HG03045 (cell line): Measurements from ENCODE around the gene TPM2.
A peak's percentile ranks its signal among the peaks of the same experiment; 100 is the strongest.

ENCODE experiments used
- ATAC-seq: cut with Tn5 transposase; IDR thresholded peaks from one replicate; pipeline ENCODE4 v1.9.1; 2021; ENCODE audit warnings: mild to moderate bottlenecking, moderate library complexity; ENCODE audit not compliant: unreplicated experiment

TPM2 gene

DNA sequence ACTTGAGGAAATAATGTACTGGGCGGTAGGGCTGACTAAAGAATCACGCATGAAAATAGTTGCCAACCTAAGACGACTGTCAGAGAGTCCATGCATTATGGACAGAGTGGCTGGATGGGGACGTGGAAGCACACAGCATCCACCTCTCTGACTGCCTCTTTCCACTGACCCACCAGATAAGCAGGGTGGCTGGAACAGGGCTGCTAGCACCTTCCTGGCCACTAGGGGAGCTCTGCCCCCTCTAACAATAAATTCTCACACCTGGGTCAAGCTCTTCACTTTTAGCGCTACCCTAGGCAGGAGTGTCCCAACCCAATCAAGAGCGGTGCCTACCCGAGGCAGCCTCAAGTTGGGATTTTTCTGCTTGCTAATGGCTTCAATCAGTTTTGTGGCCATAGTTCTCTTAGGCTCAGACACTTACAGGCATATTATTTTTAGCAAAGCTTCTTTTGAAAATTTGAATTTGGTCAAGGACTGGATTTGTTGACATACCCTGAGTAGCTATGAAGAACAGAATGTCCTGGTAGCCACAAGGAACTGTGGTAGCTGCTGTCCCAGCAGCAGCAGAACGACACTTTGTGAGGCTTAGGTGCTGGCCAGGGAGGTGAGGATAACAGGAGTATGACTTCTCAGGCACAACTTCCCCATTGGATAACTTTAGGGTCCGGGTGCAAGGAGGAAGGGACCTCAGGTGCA, 6.9 kb upstream of the TPM2 start:
- ATAC-seq: peak; percentile 82

DNA sequence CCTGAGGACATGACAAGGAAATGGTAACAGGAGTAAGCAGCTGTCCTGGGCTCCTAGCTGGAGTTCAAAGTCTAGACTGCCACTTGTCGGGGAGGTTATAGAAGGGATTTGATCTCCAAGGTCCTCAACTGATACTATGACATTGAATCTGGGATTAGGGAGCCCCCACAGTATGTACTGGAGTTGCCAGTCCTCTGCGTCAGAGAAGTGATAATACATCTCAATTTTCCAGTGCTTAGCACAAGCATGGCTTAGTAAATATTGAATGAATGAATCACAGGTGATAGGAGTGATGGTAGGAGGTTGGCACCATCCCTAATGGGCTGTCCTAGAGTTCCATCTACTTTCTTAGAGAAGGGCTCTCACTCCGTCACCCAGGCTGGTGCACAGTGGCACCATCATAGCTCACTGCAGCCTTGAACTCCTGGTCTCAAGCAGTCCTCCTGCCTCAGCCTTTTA, 6.2 kb upstream of the TPM2 start:
- no peak for ATAC-seq

DNA sequence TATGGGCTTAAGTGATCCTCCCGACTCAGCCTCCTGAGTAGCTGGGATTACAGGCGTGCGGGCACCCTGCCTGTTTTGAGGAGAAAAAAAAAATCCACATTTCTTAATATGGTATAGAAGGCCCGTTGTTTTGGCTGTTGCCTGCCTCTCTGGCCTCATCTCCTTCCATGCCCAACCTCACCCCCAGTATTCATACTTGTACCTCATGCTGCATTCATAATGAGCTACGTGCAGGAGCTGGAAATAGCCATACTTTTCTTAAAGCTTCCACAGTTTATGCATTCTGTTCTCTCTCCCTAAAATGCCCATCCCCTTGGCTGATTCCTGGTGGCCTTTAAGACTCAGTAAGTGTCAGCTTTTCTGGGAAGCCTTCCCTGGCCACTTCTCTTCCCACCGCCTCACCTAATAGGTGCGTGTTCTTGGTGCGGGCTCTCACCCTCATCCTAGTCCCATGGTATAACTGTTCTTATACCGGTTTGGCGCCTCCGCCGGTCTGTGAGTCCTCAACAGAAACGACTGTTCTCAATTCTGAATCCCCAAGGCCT, 2.1 kb upstream of the TPM2 start:
- ATAC-seq: no peak

- ATAC-seq: no peak
Observed at GRCh38 chr9:35691334-35691650, 1.6 kb upstream of the TPM2 start.

DNA sequence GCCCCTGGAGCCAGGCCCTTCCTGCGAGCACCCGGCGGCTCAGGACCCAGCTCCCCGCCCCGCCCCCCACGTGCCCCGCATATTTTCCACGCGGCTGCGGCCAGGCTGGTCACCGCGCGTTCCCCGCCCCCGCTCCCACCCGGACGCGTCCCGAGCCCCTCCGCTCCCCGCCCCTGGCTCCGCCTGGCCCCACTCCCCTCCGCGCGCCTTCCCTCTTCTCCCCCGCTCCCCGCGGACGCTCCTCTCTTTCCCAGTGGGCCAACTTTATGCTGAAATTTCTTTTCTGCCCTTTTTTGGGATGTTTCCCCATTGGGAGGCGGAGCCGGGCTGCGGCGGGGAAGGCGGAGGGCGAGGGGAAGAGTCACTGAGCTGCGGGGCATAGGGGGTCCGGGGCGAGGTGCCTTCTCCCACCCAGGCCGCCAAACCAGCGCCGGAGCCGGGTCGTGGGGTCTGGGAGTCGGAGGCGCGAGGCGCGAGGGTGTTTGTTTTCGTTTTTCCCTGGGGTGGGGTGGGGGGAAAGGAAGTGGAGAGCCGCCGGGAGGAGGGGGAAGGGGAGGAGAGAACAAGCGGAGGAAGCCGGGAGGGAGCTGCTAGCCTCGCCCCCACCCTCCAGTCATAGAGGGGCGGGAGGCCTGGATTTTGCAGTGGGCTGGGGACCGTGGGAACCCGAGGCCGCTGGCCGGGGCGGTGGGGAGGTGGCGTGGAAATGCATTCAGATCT, 1.0 kb upstream of the TPM2 start:
- ATAC-seq: no peak

DNA sequence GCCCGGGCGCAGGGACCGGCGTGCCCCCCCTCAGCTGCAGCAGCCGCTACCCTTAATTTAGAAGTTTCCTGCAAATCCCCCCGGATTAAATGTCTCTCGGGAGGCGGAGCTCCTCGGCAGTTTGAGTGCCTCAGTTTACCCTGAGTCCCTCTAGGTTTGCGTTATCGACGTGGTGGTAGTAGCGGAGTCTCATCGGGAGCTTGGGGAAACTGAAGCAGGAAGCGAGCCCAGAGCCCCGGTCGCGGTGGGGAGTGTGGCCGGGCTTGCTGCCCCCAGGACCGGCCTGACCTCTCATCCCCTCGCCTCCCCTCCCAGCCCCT, 529 bp upstream of the TPM2 start:
- no peak for ATAC-seq

- ATAC-seq: no peak
Observed at GRCh38 chr9:35688558-35689541, 875 bp downstream of the TPM2 start.

DNA sequence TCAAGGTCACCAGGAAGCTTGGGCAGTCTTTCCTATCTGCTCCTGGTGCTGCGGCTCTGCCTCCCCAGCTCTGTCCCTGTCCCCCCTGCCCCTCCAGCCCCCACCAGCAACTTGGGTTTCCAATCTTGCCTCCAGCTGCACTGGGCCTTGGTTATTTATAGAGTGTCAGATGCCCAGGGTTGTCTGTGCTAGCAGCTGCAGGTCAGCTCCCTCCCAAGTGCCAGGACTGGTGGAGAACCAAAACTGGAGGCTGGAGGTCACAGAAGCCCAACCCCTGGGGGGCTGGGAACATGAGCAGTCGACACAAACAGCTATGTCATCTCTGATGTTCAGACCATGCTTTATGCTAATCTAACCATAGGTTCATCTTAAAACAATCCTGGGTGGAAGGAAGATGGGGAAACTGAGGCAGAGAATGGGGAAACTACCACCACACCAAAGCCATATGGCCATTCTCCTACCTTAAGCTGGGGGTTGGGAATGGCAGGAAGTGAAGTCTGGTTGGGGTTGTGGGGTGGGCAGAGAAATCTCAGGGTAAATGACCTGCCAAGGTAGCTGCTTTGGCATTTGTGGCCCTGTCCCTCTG, 1.7 kb downstream of the TPM2 start:
- ATAC-seq: no peak

DNA sequence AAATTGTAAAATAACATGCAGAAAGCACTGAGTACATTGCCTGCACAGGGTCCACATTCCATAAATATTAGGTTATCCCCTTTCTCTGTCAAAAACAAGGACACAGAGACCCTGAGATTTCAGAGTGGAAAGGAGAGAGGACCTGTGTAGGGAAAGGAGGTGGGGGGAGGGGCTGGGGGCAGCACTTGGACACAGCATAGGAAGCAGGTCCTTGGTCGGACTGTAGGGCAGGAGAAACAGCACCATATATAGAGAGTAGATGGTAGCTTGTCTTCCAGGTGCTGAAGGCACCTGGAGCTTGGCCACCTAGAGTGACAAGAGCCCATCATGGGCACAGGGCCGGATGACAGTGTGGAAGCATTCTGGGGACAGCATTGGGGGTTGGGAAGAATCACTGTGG, 2.4 kb downstream of the TPM2 start:
- ATAC-seq: no peak

- ATAC-seq: no peak
Observed at GRCh38 chr9:35686222-35687203, 3.2 kb downstream of the TPM2 start.

GRCh38 chr9:35685506-35685905, 4.2 kb downstream of the TPM2 start:
- ATAC-seq: no peak

DNA sequence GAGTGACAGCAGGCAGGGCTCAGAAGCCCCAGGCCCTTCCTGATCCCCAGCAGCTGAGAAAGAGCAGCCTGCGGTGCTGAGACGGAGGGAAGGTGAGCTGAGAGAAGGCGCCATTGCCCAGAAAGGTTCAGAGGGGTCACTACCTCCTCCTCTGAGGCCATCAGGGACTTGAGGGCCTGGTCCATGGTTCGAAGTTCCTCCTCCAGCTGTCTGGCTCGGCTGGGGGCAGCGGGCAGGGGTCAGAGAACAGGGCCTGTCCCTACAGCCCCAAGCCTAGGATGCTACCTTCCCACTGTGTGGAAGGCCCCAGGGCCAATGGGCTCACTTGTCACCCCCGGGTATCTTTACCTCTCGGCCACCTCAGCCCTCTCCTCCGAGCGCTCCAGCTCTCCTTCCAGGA, 4.8 kb downstream of the TPM2 start:
- ATAC-seq: no peak

DNA sequence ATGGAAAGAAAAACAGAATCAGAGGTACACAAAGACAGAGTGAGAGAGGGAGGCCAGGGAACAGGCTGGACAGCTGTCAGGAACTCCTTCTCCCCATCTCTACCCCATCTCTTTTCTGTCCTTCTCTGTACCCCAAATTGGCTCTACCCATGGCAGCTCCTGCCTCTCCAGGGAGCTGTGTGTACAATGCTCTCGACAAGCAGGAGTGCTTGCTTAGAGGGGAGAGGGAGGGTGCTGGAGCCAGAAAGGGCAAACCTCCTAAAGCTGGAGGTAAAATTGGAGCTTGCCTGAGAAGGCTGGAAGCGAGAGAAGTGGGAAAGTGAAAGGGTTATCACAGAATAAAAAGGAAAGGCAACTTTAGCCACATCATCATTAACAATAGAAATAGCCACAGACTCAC, 6.4 kb downstream of the TPM2 start:
- no peak for ATAC-seq

DNA sequence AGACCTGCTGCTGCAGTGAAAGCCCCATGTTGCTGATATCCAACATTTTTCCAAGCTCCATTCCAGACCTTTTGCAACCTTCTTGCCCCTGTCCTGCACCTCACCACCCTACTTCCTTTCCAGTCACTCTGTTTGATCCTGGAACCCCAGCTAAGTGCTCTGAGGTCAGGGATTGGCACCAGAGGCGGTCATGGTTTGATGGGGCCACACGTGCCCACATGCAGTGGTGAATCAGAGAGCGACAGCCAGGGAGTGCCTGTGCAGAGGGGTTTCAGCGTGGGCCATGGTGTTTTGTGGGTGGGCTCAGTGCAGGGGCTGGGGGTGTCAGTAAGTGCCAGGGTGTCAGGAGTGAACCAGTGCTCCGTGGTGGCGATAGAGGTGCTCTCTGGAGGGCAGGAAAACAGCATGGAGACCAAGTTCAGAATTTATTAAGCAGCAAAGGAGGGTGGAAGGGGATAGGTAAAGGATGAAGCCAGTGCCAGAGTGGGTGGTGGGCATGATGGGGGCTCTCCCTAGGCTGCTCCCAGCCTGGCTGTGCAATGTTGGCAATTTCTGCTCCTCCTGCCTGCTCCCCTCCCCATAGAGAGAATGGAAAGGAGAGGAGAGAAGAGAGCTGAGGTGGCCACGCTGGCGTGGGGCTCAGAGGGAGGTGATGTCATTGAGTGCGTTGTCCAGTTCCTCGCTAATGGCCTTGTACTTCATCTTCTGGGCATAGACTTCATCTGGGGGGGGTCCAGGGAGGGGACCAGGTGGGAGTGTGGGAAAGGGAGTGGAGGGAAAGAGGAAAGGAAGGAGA, 7.0 kb downstream of the TPM2 start:
- ATAC-seq: no peak

GRCh38 chr9:35682051-35682450, 7.7 kb downstream of the TPM2 start:
- ATAC-seq: no peak

DNA sequence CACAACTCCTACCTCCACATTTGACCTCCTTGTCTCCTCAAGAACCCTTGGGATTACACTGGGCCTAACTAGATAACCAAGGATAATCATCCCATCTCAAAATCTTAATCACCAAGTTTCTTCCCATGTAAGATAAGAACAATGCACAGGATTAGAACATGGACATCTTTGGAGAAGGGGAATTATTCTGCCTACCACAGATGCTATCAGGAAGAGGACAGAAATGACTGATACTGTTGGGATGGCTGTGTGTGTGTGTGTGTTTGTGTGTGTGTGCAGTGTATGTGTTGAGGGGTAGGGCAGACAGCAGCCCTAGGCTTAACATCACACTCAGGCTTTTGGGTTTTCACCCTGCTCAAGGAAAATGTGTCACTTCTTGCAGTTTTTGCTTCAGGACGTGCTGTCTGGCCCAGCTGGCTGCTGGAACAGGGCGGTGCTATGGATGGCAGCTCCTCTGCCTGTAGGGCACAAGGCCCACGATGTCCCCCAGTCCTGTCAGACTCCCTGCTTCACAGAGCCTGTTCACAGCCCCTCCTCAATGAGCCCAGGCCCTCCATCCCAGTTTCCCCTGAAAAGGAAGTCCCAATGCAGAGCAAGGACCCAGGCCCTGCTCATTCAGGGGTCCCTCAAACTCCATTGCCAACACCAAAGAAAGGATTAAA, 8.3 kb downstream of the TPM2 start:
- no peak for ATAC-seq

DNA sequence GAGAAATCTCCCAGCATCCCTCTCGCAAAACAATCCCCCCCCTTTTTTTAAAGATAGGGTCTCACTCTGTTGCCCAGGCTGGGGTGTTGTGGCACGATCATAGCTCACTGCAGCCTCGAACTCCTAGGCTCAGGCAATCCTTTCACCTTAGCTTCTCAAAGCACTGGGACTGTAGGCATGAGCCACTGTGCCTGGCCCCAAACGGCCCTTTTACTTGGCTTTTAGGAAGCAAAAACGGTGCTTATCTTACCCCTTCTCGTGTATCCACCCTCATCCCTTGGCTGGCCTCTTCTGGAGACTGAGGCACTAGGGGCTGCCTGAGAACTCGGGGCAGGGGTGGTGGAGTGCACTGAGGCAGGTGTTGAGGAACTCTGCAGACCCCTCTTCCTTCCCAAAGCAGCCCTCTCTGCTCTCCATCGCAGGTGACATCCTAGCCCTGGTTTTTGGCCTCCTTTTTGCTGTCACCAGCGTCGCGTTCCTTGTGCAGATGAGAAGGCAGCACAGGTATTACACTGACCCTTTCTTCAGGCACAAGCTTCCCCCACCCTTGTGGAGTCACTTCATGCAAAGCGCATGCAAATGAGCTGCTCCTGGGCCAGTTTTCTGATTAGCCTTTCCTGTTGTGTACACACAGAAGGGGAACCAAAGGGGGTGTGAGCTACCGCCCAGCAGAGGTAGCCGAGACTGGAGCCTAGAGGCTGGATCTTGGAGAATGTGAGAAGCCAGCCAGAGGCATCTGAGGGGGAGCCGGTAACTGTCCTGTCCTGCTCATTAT, 9.2 kb downstream of the TPM2 start:
- peak; percentile 53 for ATAC-seq
